ENCODE results near the gene UROS. TPM values are rescaled to one million over a fixed set of nuclear protein-coding genes. Genes with fewer than 3 reads are reported as not detected.

UROS gene
- total and polyA plus RNA-seq, 2 donors (not counting 3 experiments of a cell fraction or from before 2014, with no cell fraction given): 38.4 to 42.0 TPM

DNA sequence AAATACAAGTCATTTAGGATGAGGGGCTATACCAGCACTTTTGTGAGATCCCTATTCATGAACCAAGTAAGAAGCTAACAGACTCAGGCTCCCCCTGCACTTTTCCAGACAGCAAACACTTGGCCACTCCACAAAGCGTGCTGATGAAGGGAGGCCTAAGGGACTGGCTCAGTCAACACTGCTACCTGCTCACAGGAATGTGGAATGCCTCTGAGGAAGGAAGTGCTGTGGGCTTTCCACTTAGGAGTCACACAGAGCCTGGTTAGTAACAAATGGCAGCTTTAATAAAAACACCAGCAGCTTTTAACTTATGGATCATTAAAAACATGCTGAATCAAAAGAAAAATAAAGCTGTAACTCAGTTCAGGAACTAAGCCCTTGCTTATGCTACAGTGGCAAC lies 15.0 kb downstream of the UROS start:
- intact Hi-C loops (cut with micrococcal nuclease) (no loop called here), dilution Hi-C loops (cut with MboI; ENCODE audit: extremely low pct_ligation_motif_present, low sequenced_read_pairs) (no loop called here)
- Histone ChIP-seq H3K9me3 (replicated peaks; ENCODE audit: control insufficient read depth, insufficient read depth, low read length) (no peaks in the 10 kb centered on the region), H3K36me3 (ENCODE audit: control insufficient read depth in 2 of 2, extremely low read depth in 1 of 2, insufficient read depth in 2 of 2, low read length in 2 of 2) (peaks cover 8 to 13% of the 10 kb centered on the region in 2 experiments), H3K4me1 (ENCODE audit: control insufficient read depth, extremely low read depth, insufficient read depth, low read length) (no peaks in the 10 kb centered on the region), H3K9ac (replicated peaks; ENCODE audit: extremely low read depth, insufficient read depth, low read length) (no peak overlapping the region), H3K4me2 (ENCODE audit: insufficient read depth, low read length) (no peak overlapping the region), H2AFZ (ENCODE audit: low read depth, low read length) (no peak overlapping the region), H3K4me3 (replicated peaks in 1 of 3; ENCODE audit: insufficient read depth in 1 of 3, low read depth in 1 of 3, low read length in 3 of 3) (no peak overlapping the region), H3K27ac (ENCODE audit: insufficient read depth, low read depth, low read length) (no peak overlapping the region), H4K20me1 (replicated peaks; ENCODE audit: control insufficient read depth, extremely low read depth, insufficient read depth, low read length) (no peaks in the 10 kb centered on the region), H3K27me3 (ENCODE audit: control insufficient read depth in 2 of 2, insufficient read depth in 2 of 2, low read length in 2 of 2) (no peaks in the 10 kb centered on the region), H3K9me1 (replicated peaks; ENCODE audit: control insufficient read depth, extremely low read depth, insufficient read depth, low read length) (no peaks in the 10 kb centered on the region), H3K79me2 (ENCODE audit: control insufficient read depth, insufficient read depth, low read length) (no peaks in the 10 kb centered on the region)
- TF ChIP-seq JUN (IDR thresholded peaks at IDR 0.05; ENCODE audit: borderline replicate concordance, insufficient read depth, insufficient read length, low read depth): no peak
- TF ChIP-seq, protein P1, sequence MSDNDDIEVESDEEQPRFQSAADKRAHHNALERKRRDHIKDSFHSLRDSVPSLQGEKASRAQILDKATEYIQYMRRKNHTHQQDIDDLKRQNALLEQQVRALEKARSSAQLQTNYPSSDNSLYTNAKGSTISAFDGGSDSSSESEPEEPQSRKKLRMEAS (IDR thresholded peaks at IDR 0.05; ENCODE audit: insufficient read depth, insufficient read length): no peak
- TF ChIP-seq, protein P2, sequence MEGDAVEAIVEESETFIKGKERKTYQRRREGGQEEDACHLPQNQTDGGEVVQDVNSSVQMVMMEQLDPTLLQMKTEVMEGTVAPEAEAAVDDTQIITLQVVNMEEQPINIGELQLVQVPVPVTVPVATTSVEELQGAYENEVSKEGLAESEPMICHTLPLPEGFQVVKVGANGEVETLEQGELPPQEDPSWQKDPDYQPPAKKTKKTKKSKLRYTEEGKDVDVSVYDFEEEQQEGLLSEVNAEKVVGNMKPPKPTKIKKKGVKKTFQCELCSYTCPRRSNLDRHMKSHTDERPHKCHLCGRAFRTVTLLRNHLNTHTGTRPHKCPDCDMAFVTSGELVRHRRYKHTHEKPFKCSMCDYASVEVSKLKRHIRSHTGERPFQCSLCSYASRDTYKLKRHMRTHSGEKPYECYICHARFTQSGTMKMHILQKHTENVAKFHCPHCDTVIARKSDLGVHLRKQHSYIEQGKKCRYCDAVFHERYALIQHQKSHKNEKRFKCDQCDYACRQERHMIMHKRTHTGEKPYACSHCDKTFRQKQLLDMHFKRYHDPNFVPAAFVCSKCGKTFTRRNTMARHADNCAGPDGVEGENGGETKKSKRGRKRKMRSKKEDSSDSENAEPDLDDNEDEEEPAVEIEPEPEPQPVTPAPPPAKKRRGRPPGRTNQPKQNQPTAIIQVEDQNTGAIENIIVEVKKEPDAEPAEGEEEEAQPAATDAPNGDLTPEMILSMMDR (IDR thresholded peaks at IDR 0.05; ENCODE audit: extremely low read depth in 1 of 2, insufficient read depth in 1 of 2, low read depth in 1 of 2, low read length in 2 of 2): no peak
- no peak for TF ChIP-seq EZH2 (IDR thresholded peaks at IDR 0.05; ENCODE audit: borderline replicate concordance, low read depth, low read length, severe bottlenecking)
- no peak for TF ChIP-seq MYC (IDR thresholded peaks at IDR 0.05; ENCODE audit: low read depth, low read length)
- TF ChIP-seq POLR2A (IDR thresholded peaks at IDR 0.05; ENCODE audit: low read depth, low read length): no peak
- TF ChIP-seq GATA2 (IDR thresholded peaks at IDR 0.05; ENCODE audit: insufficient read depth, insufficient read length, low read depth, low read length): no peak
- no peak for TF ChIP-seq POLR2AphosphoS5 (IDR thresholded peaks at IDR 0.05; ENCODE audit: insufficient read depth, low read depth, low read length)
- no peak for TF ChIP-seq FOS (IDR thresholded peaks at IDR 0.05; ENCODE audit: borderline replicate concordance, insufficient read depth, low read length)
- ChIA-PET POLR2A (no interaction called here), CTCF (interaction anchor here (1.3 kb wide), 1 partner anchor 12 kb away, joined by 3 read pairs; no protein-coding TSS in a partner anchor)
- no TSS peak for BruUV-seq (replicated peaks)
- no peak for DNase-seq (ENCODE audit: low read depth, low spot score)
- FAIRE-seq: no peak

All from endothelial cell of umbilical vein (primary cell).